HL-60 (cell line): Measurements from ENCODE around the gene KRT71.
A peak's percentile ranks its signal among the peaks of the same experiment; 100 is the strongest.

Experiments used
- DNase-seq, 2 experiments: peaks; one replicate each; pipeline ENCODE4 v3.0.0-alpha.2; 2010 to 2020; ENCODE audit warnings: low read depth in 1 of 2, low spot score in 1 of 2
- H3K27ac ChIP-seq: fragments of 250-450 bp; sonication (Bioruptor Pico); replicated peaks from 2 replicates; pipeline ENCODE4 v1.5.1; 2020; ENCODE audit warnings: mild to moderate bottlenecking, moderate library complexity
- H3K27me3 ChIP-seq: fragments of 250-450 bp; sonication (Bioruptor Pico); 2 replicates; pipeline ENCODE4 v1.5.1; 2021; ENCODE audit warnings: mild to moderate bottlenecking, moderate library complexity; ENCODE audit not compliant: insufficient read depth, poor library complexity, severe bottlenecking
- H3K4me3 ChIP-seq: replicated peaks from 2 replicates; pipeline ENCODE4 v1.5.1; 2011; ENCODE audit warnings: mild to moderate bottlenecking, control low read depth, low read length; ENCODE audit not compliant: insufficient read depth
- CTCF ChIP-seq: IDR thresholded peaks from one replicate; pipeline ENCODE4 v1.5.1; 2011; ENCODE audit warnings: low read length, control low read depth, inconsistent platforms; ENCODE audit not compliant: insufficient read depth
- GABPA ChIP-seq: IDR thresholded peaks from 2 replicates; pipeline ENCODE4 v1.6.1; 2012; ENCODE audit warnings: low read depth
- POLR2AphosphoS5 ChIP-seq: IDR thresholded peaks from 2 replicates; pipeline ENCODE4 v1.6.1; 2012; ENCODE audit warnings: low read depth
- REST ChIP-seq: IDR thresholded peaks from 2 replicates; pipeline ENCODE4 v1.6.1; 2012; ENCODE audit warnings: low read depth; ENCODE audit not compliant: insufficient replicate concordance
- SPI1 ChIP-seq: IDR thresholded peaks from 2 replicates; pipeline ENCODE4 v1.6.1; 2012; ENCODE audit warnings: low read depth, mild to moderate bottlenecking, borderline replicate concordance

KRT71 gene

GRCh38 chr12:52584156-52584682 lies 31.3 kb upstream of the KRT71 start:
- no peaks in the 10 kb centered on the region for H3K27me3 ChIP-seq
- no peak for TF ChIP-seq POLR2AphosphoS5
- TF ChIP-seq SPI1, result no peak
- TF ChIP-seq CTCF, result no peak
- no peak for TF ChIP-seq GABPA
- TF ChIP-seq REST, result no peak
- no peak for DNase-seq
- no peak overlapping the region for H3K27ac ChIP-seq
- no peak overlapping the region for H3K4me3 ChIP-seq

- DNase-seq, result peak in 1 of 2 experiments; percentile 45
- no peak overlapping the region for H3K27ac ChIP-seq
- TF ChIP-seq CTCF, result peak; percentile 69
- TF ChIP-seq POLR2AphosphoS5, result no peak
- TF ChIP-seq SPI1, result 0 out of 2 replicates have a peak, but pooled peaks have one; percentile 22
- no peak overlapping the region for H3K4me3 ChIP-seq
- peaks cover 2% of the 10 kb centered on the region for H3K27me3 ChIP-seq
Observed at GRCh38 chr12:52582971-52583456, 30.1 kb upstream of the KRT71 start.

GRCh38 chr12:52582486-52582885 lies 29.5 kb upstream of the KRT71 start:
- no peak for DNase-seq
- Histone ChIP-seq H3K27ac (no peak overlapping the region), H3K4me3 (no peak overlapping the region), H3K27me3 (peaks cover 2% of the 10 kb centered on the region)
- TF ChIP-seq POLR2AphosphoS5 (no peak), CTCF (no peak), GABPA (no peak), SPI1 (no peak), REST (no peak)

GRCh38 chr12:52581481-52581880 lies 28.5 kb upstream of the KRT71 start:
- no peak for TF ChIP-seq CTCF
- TF ChIP-seq SPI1, result no peak
- TF ChIP-seq GABPA, result no peak
- TF ChIP-seq POLR2AphosphoS5, result no peak
- TF ChIP-seq REST, result no peak
- H3K27me3 ChIP-seq, result peaks cover 2% of the 10 kb centered on the region
- DNase-seq, result no peak
- no peak overlapping the region for H3K27ac ChIP-seq
- H3K4me3 ChIP-seq, result no peak overlapping the region
